ENCODE measurements around the gene PLEKHA5.

PLEKHA5 gene

GRCh38 chr12:19130224-19131024 is 891 bp downstream of the PLEKHA5 start:
- DNase-seq, result peak; percentile 13

GRCh38 chr12:19131025-19131444 is 1.5 kb downstream of the PLEKHA5 start:
- peak; percentile 3 for DNase-seq

GRCh38 chr12:19138551-19138950 is 9.0 kb downstream of the PLEKHA5 start:
- no peak for DNase-seq

GRCh38 chr12:19138956-19139355 is 9.4 kb downstream of the PLEKHA5 start:
- DNase-seq, result no peak

GRCh38 chr12:19139615-19140194 is 10.2 kb downstream of the PLEKHA5 start:
- DNase-seq, result no peak

GRCh38 chr12:19140381-19141236 is 11.1 kb downstream of the PLEKHA5 start:
- no peak for DNase-seq

GRCh38 chr12:19142499-19142898 is 13.0 kb downstream of the PLEKHA5 start:
- DNase-seq, result no peak

- no peak for DNase-seq
These were observed 14.8 kb downstream of the PLEKHA5 start for GRCh38 chr12:19144287-19144686.

- no peak for DNase-seq
These were observed 15.5 kb downstream of the PLEKHA5 start for GRCh38 chr12:19144985-19145384.

GRCh38 chr12:19148860-19149259 is 19.3 kb downstream of the PLEKHA5 start:
- DNase-seq, result no peak

- DNase-seq, result no peak
These were observed 20.9 kb downstream of the PLEKHA5 start for GRCh38 chr12:19150273-19150900.

GRCh38 chr12:19151298-19151697 is 21.8 kb downstream of the PLEKHA5 start:
- DNase-seq, result no peak

GRCh38 chr12:19153396-19153795 is 23.9 kb downstream of the PLEKHA5 start:
- DNase-seq, result no peak

- DNase-seq, result no peak
These were observed 25.2 kb downstream of the PLEKHA5 start for GRCh38 chr12:19154686-19155085.

GRCh38 chr12:19155981-19156734 is 26.6 kb downstream of the PLEKHA5 start:
- DNase-seq, result no peak

- DNase-seq, result no peak
These were observed 29.4 kb downstream of the PLEKHA5 start for GRCh38 chr12:19158923-19159322.

GRCh38 chr12:19161216-19161615 is 31.7 kb downstream of the PLEKHA5 start:
- no peak for DNase-seq

- no peak for DNase-seq
These were observed 35.9 kb downstream of the PLEKHA5 start for GRCh38 chr12:19165451-19165850.

GRCh38 chr12:19166387-19166786 is 36.9 kb downstream of the PLEKHA5 start:
- DNase-seq, result no peak

- no peak for DNase-seq
These were observed 37.4 kb downstream of the PLEKHA5 start for GRCh38 chr12:19166956-19167355.

- DNase-seq, result no peak
These were observed 38.2 kb downstream of the PLEKHA5 start for GRCh38 chr12:19167708-19168107.

- no peak for DNase-seq
These were observed 39.1 kb downstream of the PLEKHA5 start for GRCh38 chr12:19168644-19169043.
